H4 (cell line): ENCODE results near the gene GHDC. TPM values are rescaled to one million over a fixed set of nuclear protein-coding genes. Genes with fewer than 3 reads are reported as not detected.
"Not testable (repeated sequence)": the region's sequence is repeated elsewhere in the genome, so short reads cannot be mapped to it uniquely, and the experiment has no call there.

Experiments
- DNase-seq: peaks from one replicate; pipeline ENCODE4 v3.0.0-alpha.2; 2015; ENCODE audit warnings: low spot score
- total RNA-seq: library from RNA; depleted of rRNA; stranded (reverse); fragments of >200 nt; shearing (Covaris generic); gene quantifications from 2 replicates; pipeline ENCODE4 v1.2.3, GENCODE V29; 2014; rRNA removed

Gene GHDC
- total RNA-seq, 1 experiment from 2014 or later = 1.9 TPM

- no peak for DNase-seq
Observed at GRCh38 chr17:42153919-42154742, 40.2 kb downstream of the GHDC start.

DNA sequence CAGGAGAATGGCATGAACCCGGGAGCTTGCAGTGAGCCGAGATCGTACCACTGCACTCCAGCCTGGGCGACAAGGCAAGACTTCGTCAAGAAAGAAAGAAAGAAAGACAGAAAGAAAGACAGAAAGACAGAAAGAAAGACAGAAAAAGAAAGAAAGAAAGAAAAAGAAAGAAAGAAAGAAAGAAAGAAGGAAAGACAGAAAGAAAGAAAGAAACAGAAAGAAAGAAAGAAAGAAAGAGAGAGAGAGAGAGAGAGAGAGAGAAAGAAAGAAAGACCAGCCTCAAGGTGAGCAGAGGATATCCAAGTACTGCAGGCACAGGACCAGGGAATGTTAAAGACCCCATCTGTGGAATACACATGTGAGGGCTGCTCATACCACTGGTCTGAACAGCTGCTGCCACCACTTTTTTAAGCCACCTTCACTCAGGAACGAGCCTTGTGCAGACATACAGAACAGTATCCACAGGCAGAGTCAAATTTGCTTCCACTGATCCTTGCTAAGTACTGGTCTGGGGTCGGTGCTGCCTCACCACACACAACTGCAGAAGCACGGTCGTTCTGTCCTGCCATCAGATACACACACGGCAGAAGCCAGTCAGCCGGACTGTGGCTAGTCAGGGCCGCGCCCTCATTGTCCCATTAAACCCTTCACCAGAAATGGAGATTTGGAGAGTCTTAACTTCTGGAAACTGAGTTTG, 47.2 kb downstream of the GHDC start:
- no peak for DNase-seq

GRCh38 chr17:42143138-42143537, 51.2 kb downstream of the GHDC start:
- not testable (repeated sequence) for DNase-seq

GRCh38 chr17:42142371-42142896, 51.9 kb downstream of the GHDC start:
- DNase-seq = no peak

GRCh38 chr17:42141382-42141781, 52.9 kb downstream of the GHDC start:
- DNase-seq = no peak

GRCh38 chr17:42140690-42141089, 53.6 kb downstream of the GHDC start:
- not testable (repeated sequence) for DNase-seq

Other genes with a start within 250 kb of the GHDC start
- gene CNP, start 227.7 kb downstream of the GHDC start, total RNA-seq = 47.5 and 64.8 TPM in 2 replicates
- 86.7 and 109 TPM in 2 replicates for gene DNAJC7, start 177.1 kb downstream of the GHDC start, total RNA-seq
- gene NKIRAS2, start 174.4 kb downstream of the GHDC start, total RNA-seq = 23.9 and 36.9 TPM in 2 replicates
- gene C17orf113, start 143.9 kb downstream of the GHDC start, total RNA-seq = 0.19 and 0.62 TPM in 2 replicates
- gene ZNF385C, start 96.0 kb downstream of the GHDC start, total RNA-seq = 0.04 TPM in 1 of 2 replicates, not detected in the other
- gene DHX58, start 81.8 kb downstream of the GHDC start, total RNA-seq = 7.5 and 7.7 TPM in 2 replicates
- gene KAT2A, start 73.1 kb downstream of the GHDC start, total RNA-seq = 7.5 and 16.7 TPM in 2 replicates
- gene HSPB9, start 71.7 kb downstream of the GHDC start, total RNA-seq = not detected in 2 replicates
- 67.3 and 79.9 TPM in 2 replicates for gene RAB5C, start 39.5 kb downstream of the GHDC start, total RNA-seq
- 0.06 TPM in 1 of 2 replicates, not detected in the other for gene KCNH4, start 13.4 kb downstream of the GHDC start, total RNA-seq
- not detected in 2 replicates for gene HCRT, start 9.0 kb downstream of the GHDC start, total RNA-seq
- gene STAT5B, start 81.9 kb upstream of the GHDC start, total RNA-seq = 13.7 and 25.0 TPM in 2 replicates
- 0.35 and 0.41 TPM in 2 replicates for gene STAT5A, start 94.0 kb upstream of the GHDC start, total RNA-seq
- gene STAT3, start 193.9 kb upstream of the GHDC start, total RNA-seq = 72.6 and 77.5 TPM in 2 replicates
- gene CAVIN1, start 228.8 kb upstream of the GHDC start, total RNA-seq = 53.8 and 69.6 TPM in 2 replicates